IPS DF 19.7 (cell line): ENCODE measurements around the gene CLMN.
"Not testable (repeated sequence)": the region's sequence is repeated elsewhere in the genome, so short reads cannot be mapped to it uniquely, and the experiment has no call there.

Experiments
- DNase-seq: peaks from one replicate; pipeline ENCODE4 v3.0.0-alpha.2; 2013; ENCODE audit warnings: low read depth, low spot score

CLMN gene

GRCh38 chr14:95222870-95223398, 96.8 kb downstream of the CLMN start:
- no peak for DNase-seq

- DNase-seq: no peak
These were observed 97.5 kb downstream of the CLMN start for GRCh38 chr14:95222151-95222631.

GRCh38 chr14:95221531-95221930, 98.2 kb downstream of the CLMN start:
- no peak for DNase-seq

GRCh38 chr14:95220663-95221231, 99.0 kb downstream of the CLMN start:
- DNase-seq: no peak

GRCh38 chr14:95218472-95219193, 101.1 kb downstream of the CLMN start:
- no peak for DNase-seq

GRCh38 chr14:95218006-95218405, 101.7 kb downstream of the CLMN start:
- no peak for DNase-seq

- no peak for DNase-seq
These were observed 102.3 kb downstream of the CLMN start for GRCh38 chr14:95217391-95217900.

GRCh38 chr14:95216008-95216407, 103.7 kb downstream of the CLMN start:
- DNase-seq: no peak

- DNase-seq: no peak
These were observed 104.5 kb downstream of the CLMN start for GRCh38 chr14:95215094-95215725.

- DNase-seq: no peak
These were observed 105.9 kb downstream of the CLMN start for GRCh38 chr14:95213774-95214173.

GRCh38 chr14:95211721-95212504, 107.8 kb downstream of the CLMN start:
- no peak for DNase-seq

GRCh38 chr14:95210699-95211098, 109.0 kb downstream of the CLMN start:
- DNase-seq: no peak

- no peak for DNase-seq
These were observed 111.1 kb downstream of the CLMN start for GRCh38 chr14:95208598-95208997.

GRCh38 chr14:95207475-95208233, 112.1 kb downstream of the CLMN start:
- DNase-seq: no peak

- DNase-seq: no peak
These were observed 113.2 kb downstream of the CLMN start for GRCh38 chr14:95206534-95206933.

- DNase-seq: no peak
These were observed 115.0 kb downstream of the CLMN start for GRCh38 chr14:95204705-95205104.

- DNase-seq: not testable (repeated sequence)
These were observed 118.0 kb downstream of the CLMN start for GRCh38 chr14:95201745-95202144.

- no peak for DNase-seq
These were observed 119.3 kb downstream of the CLMN start for GRCh38 chr14:95200404-95200803.

- DNase-seq: no peak
These were observed 120.3 kb downstream of the CLMN start for GRCh38 chr14:95199298-95199983.

- DNase-seq: no peak
These were observed 121.4 kb downstream of the CLMN start for GRCh38 chr14:95198320-95198719.
